Ascending aorta (tissue), 2 donors: Measurements from ENCODE around the gene EMX2. TPM values are rescaled to one million over a fixed set of nuclear protein-coding genes. Genes with fewer than 3 reads are reported as not detected.

Experiments used
- DNase-seq, 2 donors: peaks; one replicate each; pipeline ENCODE4 v3.0.0-alpha.2; 2019; ENCODE audit warnings: low spot score in 2 of 2
- H3K27ac ChIP-seq, 2 donors: fragments of 200-600 bp; sonication (generic); one replicate each; pipeline ENCODE4 v1.5.1; 2016 to 2017; ENCODE audit warnings: mild to moderate bottlenecking in 1 of 2
- H3K27me3 ChIP-seq: fragments of 200-600 bp; sonication (generic); one replicate; pipeline ENCODE4 v1.5.1; 2017
- H3K36me3 ChIP-seq, 2 donors: fragments of 200-600 bp; sonication (generic); one replicate each; pipeline ENCODE4 v1.5.1; 2016
- H3K4me1 ChIP-seq, 2 donors: fragments of 200-600 bp; sonication (generic); one replicate each; pipeline ENCODE4 v1.5.1; 2016 to 2017; ENCODE audit warnings: mild to moderate bottlenecking in 1 of 2
- H3K4me3 ChIP-seq, 2 donors: fragments of 200-600 bp; sonication (generic); one replicate each; pipeline ENCODE4 v1.5.1; 2016 to 2017; ENCODE audit warnings: mild to moderate bottlenecking in 1 of 2
- H3K9me3 ChIP-seq, 2 donors: fragments of 200-600 bp; sonication (generic); one replicate each; pipeline ENCODE4 v1.5.1; 2016
- intact Hi-C: fragments of 100-400 bp; cut with DNase I; formaldehyde crosslinking; loops from one replicate; pipeline ENCODE4 v1.15.1; 2023
- total RNA-seq: library from RNA; depleted of rRNA; stranded (reverse); fragments of >200 nt; gene quantifications from one replicate; pipeline ENCODE4 v1.1.0, GENCODE V29; 2016
- TF ChIP-seq, protein P1 (sequence below), 3 experiments: fragments of 200-600 bp in 2 of 3; fragments of 450-650 bp in 1 of 3; sonication (generic) in 2 of 3; IDR thresholded peaks; one replicate each; pipeline ENCODE4 v1.5.1; 2016 to 2019; ENCODE audit warnings: antibody characterized with exemption in 3 of 3, mild to moderate bottlenecking in 1 of 3, moderate library complexity in 1 of 3

The EMX2 gene
- total RNA-seq, 1 donor from 2014 or later = not detected

DNA sequence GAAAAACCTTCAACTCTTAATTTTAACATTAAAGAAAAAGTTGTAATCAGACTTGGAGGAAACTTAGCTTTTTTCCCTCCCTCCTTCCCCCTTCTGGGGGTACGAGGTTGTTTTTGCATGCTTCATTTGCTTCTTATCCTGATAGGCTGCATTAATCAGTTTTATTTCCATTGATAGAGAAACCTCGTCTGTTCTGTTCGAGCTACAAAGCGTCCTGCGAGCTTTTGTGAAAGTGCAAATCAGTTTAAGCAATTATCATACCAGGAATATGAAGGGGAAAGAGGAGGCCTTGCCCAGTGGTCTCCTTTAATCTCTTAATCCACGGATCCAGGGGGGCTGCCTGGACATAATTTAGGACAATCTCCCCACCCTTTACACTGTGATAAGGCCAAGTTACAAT, 7.5 kb downstream of the EMX2 start:
- Histone ChIP-seq H3K27ac (no peak overlapping the region), H3K4me3 (no peak overlapping the region)

DNA sequence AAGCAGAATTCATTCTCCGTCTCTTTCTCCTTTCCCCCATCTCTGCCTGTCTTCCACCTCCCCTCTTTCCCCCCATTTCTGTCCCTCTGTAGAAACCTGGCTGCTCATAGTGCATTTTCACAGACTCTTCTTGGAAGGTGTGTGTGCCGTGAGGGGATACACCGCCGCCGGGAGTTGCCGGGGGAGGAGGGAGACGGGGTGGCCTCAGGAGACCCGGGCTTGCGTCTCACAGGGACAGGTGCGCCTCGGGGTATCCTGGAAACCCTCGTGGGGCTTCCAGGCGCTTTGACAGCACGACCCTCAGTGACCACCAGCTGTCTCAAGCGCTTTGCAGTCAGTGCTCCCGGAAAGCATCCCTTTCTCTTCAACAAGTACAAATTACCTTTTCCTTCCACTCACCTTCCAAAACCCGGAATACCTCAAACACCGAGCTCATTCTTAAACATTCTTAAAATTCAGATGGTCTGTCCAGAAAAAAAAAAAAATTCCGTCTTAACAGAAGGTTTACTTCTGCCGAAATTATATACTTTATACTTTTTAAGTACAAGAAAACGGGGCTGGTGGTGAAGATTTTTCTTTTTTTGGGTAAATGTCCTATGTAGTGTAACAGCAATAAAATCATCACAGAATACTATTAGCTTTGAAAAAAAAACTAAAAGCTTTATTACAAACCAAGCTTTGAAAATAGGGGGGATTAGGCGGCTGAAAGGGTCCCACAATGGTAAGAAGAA, 8.2 kb downstream of the EMX2 start:
- peaks cover 0 to 2% of the 10 kb centered on the region in 2 donors for H3K4me1 ChIP-seq
- H3K27ac ChIP-seq = no peak overlapping the region
- H3K36me3 ChIP-seq = no peaks in the 10 kb centered on the region
- no peaks in the 10 kb centered on the region for H3K9me3 ChIP-seq
- TF ChIP-seq, protein P1, sequence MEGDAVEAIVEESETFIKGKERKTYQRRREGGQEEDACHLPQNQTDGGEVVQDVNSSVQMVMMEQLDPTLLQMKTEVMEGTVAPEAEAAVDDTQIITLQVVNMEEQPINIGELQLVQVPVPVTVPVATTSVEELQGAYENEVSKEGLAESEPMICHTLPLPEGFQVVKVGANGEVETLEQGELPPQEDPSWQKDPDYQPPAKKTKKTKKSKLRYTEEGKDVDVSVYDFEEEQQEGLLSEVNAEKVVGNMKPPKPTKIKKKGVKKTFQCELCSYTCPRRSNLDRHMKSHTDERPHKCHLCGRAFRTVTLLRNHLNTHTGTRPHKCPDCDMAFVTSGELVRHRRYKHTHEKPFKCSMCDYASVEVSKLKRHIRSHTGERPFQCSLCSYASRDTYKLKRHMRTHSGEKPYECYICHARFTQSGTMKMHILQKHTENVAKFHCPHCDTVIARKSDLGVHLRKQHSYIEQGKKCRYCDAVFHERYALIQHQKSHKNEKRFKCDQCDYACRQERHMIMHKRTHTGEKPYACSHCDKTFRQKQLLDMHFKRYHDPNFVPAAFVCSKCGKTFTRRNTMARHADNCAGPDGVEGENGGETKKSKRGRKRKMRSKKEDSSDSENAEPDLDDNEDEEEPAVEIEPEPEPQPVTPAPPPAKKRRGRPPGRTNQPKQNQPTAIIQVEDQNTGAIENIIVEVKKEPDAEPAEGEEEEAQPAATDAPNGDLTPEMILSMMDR (IDR thresholded peaks at IDR 0.05) = no peak
- intact Hi-C loops = no loop called here
- no peak for DNase-seq
- no peak overlapping the region for H3K4me3 ChIP-seq
- H3K27me3 ChIP-seq = peaks cover 18% of the 10 kb centered on the region

More for the DNA sequence above, 7.5 kb downstream of the EMX2 start:
- no peak for DNase-seq
- H3K36me3 ChIP-seq = no peaks in the 10 kb centered on the region
- intact Hi-C loops = no loop called here
- no peaks in the 10 kb centered on the region for H3K9me3 ChIP-seq
- TF ChIP-seq, protein P1 (IDR thresholded peaks at IDR 0.05) = no peak
- peaks cover 0 to 8% of the 10 kb centered on the region in 2 donors for H3K4me1 ChIP-seq
- H3K27me3 ChIP-seq = peaks cover 23% of the 10 kb centered on the region

DNA sequence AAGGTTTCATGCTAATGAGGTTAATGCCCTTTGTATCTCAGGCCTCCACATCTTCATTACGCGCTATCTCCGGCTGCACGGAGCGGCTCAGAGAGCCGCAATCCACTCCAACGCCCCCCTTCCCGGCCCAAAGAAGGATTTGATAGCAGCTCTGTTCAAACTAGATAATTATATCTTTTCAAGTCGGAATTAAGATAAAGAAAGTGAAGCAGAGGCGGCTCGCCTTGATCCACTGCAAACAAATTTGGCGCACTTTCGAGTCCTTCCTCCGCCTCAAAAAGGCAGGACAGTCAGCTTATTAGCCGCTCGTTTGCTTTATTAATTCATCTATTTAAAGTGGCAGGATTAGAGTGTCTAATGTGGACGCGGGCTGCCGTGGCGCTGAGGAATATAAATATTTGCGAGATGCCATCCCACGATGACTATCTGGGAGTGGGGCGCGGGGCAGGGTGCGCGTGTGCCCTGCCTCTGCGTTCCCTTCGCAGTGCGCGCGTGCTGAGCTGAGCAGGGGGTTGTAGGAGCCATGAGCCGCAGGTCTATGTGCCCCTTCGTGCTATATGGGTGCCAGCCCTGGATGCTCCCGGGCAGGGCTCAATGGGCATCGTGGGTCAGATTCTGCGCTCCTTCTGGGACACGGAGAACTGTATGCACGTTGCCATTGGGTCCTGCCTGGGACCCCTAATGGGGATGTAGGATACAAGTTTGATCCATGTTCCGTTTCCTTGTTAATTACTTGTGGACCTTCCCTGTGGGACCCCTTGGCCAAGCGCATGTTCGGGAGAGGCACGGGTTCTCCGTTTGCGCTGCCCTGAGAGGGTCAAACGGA, 9.0 kb downstream of the EMX2 start:
- intact Hi-C loops = no loop called here
- Histone ChIP-seq H3K27me3 (peaks cover 16% of the 10 kb centered on the region), H3K27ac (no peak overlapping the region), H3K36me3 (no peaks in the 10 kb centered on the region), H3K9me3 (no peaks in the 10 kb centered on the region), H3K4me1 (peaks cover 0 to 2% of the 10 kb centered on the region in 2 donors), H3K4me3 (no peak overlapping the region)
- no peak for DNase-seq
- TF ChIP-seq, protein P1 (IDR thresholded peaks at IDR 0.05) = no peak

DNA sequence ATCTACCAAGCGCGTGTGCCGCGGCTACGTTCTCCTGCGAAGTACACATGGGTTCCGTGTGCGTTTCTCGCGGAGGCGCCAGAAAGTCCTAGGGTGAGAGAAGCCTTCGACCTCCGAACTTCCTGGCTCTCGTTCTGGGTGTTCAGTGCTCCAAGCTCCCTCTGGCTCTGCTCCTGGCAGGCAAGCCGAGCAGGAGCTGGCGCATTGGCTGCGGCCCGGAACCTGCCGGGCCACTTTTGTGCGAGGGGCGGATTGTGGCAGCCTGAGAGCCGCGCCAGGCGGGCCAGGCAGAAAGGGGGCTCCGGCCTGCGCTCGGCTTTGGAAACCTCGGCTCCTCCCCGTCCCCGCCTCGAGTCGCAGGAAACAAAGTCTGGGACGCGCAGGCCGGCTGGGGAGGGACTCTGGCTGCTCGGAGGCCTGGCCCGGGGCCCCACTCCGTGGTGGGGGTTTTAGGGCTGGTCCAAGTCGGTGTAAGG, 9.6 kb downstream of the EMX2 start:
- DNase-seq = no peak
- H3K4me1 ChIP-seq = peaks cover 0 to 2% of the 10 kb centered on the region in 2 donors
- H3K9me3 ChIP-seq = no peaks in the 10 kb centered on the region
- H3K27ac ChIP-seq = no peak overlapping the region
- intact Hi-C loops = no loop called here
- TF ChIP-seq, protein P1 (IDR thresholded peaks at IDR 0.05) = no peak
- H3K36me3 ChIP-seq = no peaks in the 10 kb centered on the region
- no peak overlapping the region for H3K4me3 ChIP-seq
- H3K27me3 ChIP-seq = peaks cover 16% of the 10 kb centered on the region

DNA sequence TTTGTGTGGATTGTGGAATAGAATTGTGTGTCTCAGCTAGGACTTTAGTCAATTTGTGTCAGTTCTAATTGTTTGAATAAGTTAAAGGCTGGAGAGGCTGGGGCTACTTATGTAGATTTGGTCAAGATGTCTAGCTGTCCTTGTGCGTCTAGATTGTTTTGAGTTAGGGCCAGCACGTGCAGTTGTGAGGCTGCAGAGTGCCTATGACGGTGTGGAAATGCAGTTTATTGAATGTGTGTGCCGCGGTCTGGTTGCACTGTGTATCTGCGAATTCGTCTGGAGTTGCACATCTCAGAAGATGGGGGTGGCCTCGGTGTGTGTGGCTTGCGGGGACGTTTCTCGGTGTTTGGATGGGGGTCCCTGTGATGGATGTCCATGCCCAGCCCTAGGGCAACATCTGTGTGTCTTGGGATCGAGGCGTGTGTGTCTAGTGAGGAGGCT, 10.2 kb downstream of the EMX2 start:
- no peak overlapping the region for H3K27ac ChIP-seq
- intact Hi-C loops = no loop called here
- peaks cover 0 to 2% of the 10 kb centered on the region in 2 donors for H3K4me1 ChIP-seq
- peaks cover 16% of the 10 kb centered on the region for H3K27me3 ChIP-seq
- no peak overlapping the region for H3K4me3 ChIP-seq
- DNase-seq = no peak
- TF ChIP-seq, protein P1 (IDR thresholded peaks at IDR 0.05) = no peak
- no peaks in the 10 kb centered on the region for H3K9me3 ChIP-seq
- no peaks in the 10 kb centered on the region for H3K36me3 ChIP-seq
